NOMO-1 (cell line): ENCODE measurements around the gene LDAH.
A peak's percentile ranks its signal among the peaks of the same experiment; 100 is the strongest.

ENCODE experiments used
- DNase-seq, 2 experiments: peaks; one replicate each; lab custom pipeline; 2025; ENCODE audit not compliant: unreplicated experiment in 2 of 2; lab: John Stamatoyannopoulos, UW

Gene LDAH

GRCh38 chr2:20656561-20656960 lies 166.3 kb downstream of the LDAH start:
- DNase-seq, result no peak

GRCh38 chr2:20654535-20654813 lies 168.4 kb downstream of the LDAH start:
- DNase-seq, result no peak

GRCh38 chr2:20653695-20654534 lies 169.0 kb downstream of the LDAH start:
- peak; percentile 52 to 67 for DNase-seq

- DNase-seq, result no peak
Measured at GRCh38 chr2:20652673-20653575, 170.0 kb downstream of the LDAH start.

GRCh38 chr2:20652141-20652540 lies 170.8 kb downstream of the LDAH start:
- no peak for DNase-seq

GRCh38 chr2:20651731-20652099 lies 171.2 kb downstream of the LDAH start:
- DNase-seq, result no peak

- peak; percentile 70 to 84 for DNase-seq
Measured at GRCh38 chr2:20650877-20651730, 171.8 kb downstream of the LDAH start, which contains the start of gene HS1BP3. HS1BP3 (minus strand) TSS chr2:20651098; CDS start chr2:20651063, 35 bp downstream.

GRCh38 chr2:20650393-20650876 lies 172.5 kb downstream of the LDAH start:
- DNase-seq, result peak; percentile 22 to 63

GRCh38 chr2:20649976-20650375 lies 172.9 kb downstream of the LDAH start:
- DNase-seq, result no peak

GRCh38 chr2:20649576-20649975 lies 173.3 kb downstream of the LDAH start:
- DNase-seq, result no peak

GRCh38 chr2:20648831-20649230 lies 174.1 kb downstream of the LDAH start:
- DNase-seq, result no peak

- no peak for DNase-seq
Measured at GRCh38 chr2:20648206-20648605, 174.7 kb downstream of the LDAH start.

- DNase-seq, result no peak
Measured at GRCh38 chr2:20647738-20648137, 175.2 kb downstream of the LDAH start.

- DNase-seq, result no peak
Measured at GRCh38 chr2:20647211-20647610, 175.7 kb downstream of the LDAH start.

- DNase-seq, result no peak
Measured at GRCh38 chr2:20646446-20646845, 176.5 kb downstream of the LDAH start.

GRCh38 chr2:20645761-20646160 lies 177.1 kb downstream of the LDAH start:
- DNase-seq, result no peak

- DNase-seq, result no peak
Measured at GRCh38 chr2:20645301-20645701, 177.6 kb downstream of the LDAH start.

- DNase-seq, result no peak
Measured at GRCh38 chr2:20643826-20644225, 179.1 kb downstream of the LDAH start.

GRCh38 chr2:20643060-20643459 lies 179.8 kb downstream of the LDAH start:
- no peak for DNase-seq

- peak; percentile 33 to 58 for DNase-seq
Measured at GRCh38 chr2:20642055-20642971, 180.6 kb downstream of the LDAH start.
